ENCODE measurements around the gene FBXO47. TPM values are rescaled to one million over a fixed set of nuclear protein-coding genes. Genes with fewer than 3 reads are reported as not detected.

Gene FBXO47
- total and polyA plus RNA-seq, 7 donors, result 0.03 TPM; not detected in 6

DNA sequence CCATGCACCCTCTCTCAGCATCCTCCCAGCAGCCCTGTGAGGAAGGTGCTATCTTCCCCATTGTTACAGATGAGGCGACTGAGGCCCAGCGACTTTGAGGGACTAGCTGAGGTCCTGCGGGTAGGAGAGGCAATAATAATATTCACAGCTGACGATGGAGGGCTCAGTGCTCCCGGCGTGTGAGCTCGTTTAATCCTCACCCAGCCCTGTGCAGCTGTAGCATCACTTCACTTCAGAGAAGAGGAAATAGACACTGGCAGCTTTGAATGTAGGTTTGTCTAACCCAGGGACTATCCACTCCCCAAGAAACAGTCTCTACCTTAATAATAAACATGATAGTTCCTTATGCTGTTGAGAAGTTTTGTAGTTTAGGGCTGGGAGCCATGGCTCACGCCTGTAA lies 75.8 kb downstream of the FBXO47 start:
- DNase-seq (no peak), ATAC-seq (no peak)
- Histone ChIP-seq H3K27me3 (ENCODE audit: insufficient read depth in 3 of 3, low read length in 2 of 3) (no peaks in the 10 kb centered on the region), H3K27ac (no peak overlapping the region), H3K36me3 (ENCODE audit: insufficient read depth in 1 of 2, low read depth in 1 of 2) (peaks cover 0 to 46% of the 10 kb centered on the region in 2 donors), H3K9me3 (no peaks in the 10 kb centered on the region), H3K4me1 (peaks cover 22% of the 10 kb centered on the region), H3K4me3 (no peak overlapping the region)
- intact Hi-C loops (cut with DNase I), result no loop called here
- WGBS, 3 donors, result 65 to 75% (median 66%) methylated on average over 8 of the region's 8 CpGs
- TF ChIP-seq, protein P1, sequence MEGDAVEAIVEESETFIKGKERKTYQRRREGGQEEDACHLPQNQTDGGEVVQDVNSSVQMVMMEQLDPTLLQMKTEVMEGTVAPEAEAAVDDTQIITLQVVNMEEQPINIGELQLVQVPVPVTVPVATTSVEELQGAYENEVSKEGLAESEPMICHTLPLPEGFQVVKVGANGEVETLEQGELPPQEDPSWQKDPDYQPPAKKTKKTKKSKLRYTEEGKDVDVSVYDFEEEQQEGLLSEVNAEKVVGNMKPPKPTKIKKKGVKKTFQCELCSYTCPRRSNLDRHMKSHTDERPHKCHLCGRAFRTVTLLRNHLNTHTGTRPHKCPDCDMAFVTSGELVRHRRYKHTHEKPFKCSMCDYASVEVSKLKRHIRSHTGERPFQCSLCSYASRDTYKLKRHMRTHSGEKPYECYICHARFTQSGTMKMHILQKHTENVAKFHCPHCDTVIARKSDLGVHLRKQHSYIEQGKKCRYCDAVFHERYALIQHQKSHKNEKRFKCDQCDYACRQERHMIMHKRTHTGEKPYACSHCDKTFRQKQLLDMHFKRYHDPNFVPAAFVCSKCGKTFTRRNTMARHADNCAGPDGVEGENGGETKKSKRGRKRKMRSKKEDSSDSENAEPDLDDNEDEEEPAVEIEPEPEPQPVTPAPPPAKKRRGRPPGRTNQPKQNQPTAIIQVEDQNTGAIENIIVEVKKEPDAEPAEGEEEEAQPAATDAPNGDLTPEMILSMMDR (IDR thresholded peaks at IDR 0.05), result no peak

DNA sequence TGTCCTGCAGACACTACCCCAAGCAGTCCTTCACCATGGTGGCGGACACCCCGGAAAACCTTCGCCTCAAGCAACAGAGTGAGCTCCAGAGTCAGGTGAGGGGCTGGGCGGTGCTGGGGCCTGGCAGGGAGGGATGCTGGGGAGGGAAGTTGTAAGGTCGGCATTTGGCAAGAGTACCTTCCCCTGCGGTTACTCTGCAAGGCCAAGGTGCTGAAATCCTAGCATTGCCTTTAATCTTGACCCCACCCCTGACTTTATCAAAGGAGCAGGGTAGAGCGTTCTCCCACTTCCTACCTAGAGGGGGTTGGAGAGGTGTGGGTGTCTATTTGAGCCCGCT lies 76.8 kb downstream of the FBXO47 start:
- no peak for ATAC-seq
- intact Hi-C loops (cut with DNase I), result no loop called here
- TF ChIP-seq, protein P1 (IDR thresholded peaks at IDR 0.05), result no peak
- Histone ChIP-seq H3K27me3 (ENCODE audit: insufficient read depth in 3 of 3, low read length in 2 of 3) (no peaks in the 10 kb centered on the region), H3K4me3 (no peak overlapping the region), H3K4me1 (peaks cover 21% of the 10 kb centered on the region), H3K36me3 (ENCODE audit: insufficient read depth in 1 of 2, low read depth in 1 of 2) (peaks cover 0 to 46% of the 10 kb centered on the region in 2 donors), H3K27ac (no peak overlapping the region), H3K9me3 (no peaks in the 10 kb centered on the region)
- 85 to 88% (median 85%) methylated on average over 8 of the region's 8 CpGs for WGBS, 3 donors
- DNase-seq, result no peak

GRCh38 chr17:38889745-38890409 lies 77.3 kb downstream of the FBXO47 start:
- no peak for ATAC-seq
- no peak overlapping the region for H3K27ac ChIP-seq
- H3K36me3 ChIP-seq (ENCODE audit: insufficient read depth in 1 of 2, low read depth in 1 of 2), result peaks cover 0 to 46% of the 10 kb centered on the region in 2 donors
- intact Hi-C loops (cut with DNase I), result no loop called here
- 80 to 84% (median 82%) methylated on average over 12 of the region's 12 CpGs for WGBS, 3 donors
- H3K4me1 ChIP-seq, result peaks cover 24% of the 10 kb centered on the region
- no peak overlapping the region for H3K4me3 ChIP-seq
- TF ChIP-seq, protein P1 (IDR thresholded peaks at IDR 0.05), result no peak
- H3K9me3 ChIP-seq, result no peaks in the 10 kb centered on the region
- DNase-seq, result no peak
- H3K27me3 ChIP-seq (ENCODE audit: insufficient read depth in 3 of 3, low read length in 2 of 3), result no peaks in the 10 kb centered on the region

DNA sequence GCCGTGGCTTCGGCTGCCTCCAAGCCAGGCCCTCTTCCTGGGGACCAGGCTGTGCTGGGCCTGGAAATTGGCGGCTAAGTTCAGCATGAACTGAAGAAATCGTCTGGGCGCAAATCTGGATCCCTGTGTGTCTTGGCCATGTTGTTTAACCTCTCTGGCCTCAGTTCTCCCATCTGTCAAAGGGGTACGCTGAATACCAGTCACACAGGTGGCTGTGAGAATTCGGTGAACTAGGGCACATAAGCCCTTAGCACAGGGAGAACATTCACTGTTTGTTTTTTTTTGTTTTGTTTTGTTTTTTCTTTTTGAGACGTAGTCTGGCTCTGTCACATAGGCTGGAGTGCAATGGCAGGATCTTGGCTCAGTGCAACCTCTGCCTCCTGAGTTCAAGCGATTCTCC lies 78.4 kb downstream of the FBXO47 start:
- no peaks in the 10 kb centered on the region for H3K27me3 ChIP-seq (ENCODE audit: insufficient read depth in 3 of 3, low read length in 2 of 3)
- TF ChIP-seq, protein P1 (IDR thresholded peaks at IDR 0.05), result no peak
- WGBS, 3 donors, result 80 to 85% (median 83%) methylated on average over 9 of the region's 9 CpGs
- H3K36me3 ChIP-seq (ENCODE audit: insufficient read depth in 1 of 2, low read depth in 1 of 2), result peaks cover 0 to 46% of the 10 kb centered on the region in 2 donors
- peaks cover 22% of the 10 kb centered on the region for H3K4me1 ChIP-seq
- no peak for DNase-seq
- H3K27ac ChIP-seq, result no peak overlapping the region
- intact Hi-C loops (cut with DNase I), result no loop called here
- no peaks in the 10 kb centered on the region for H3K9me3 ChIP-seq
- no peak overlapping the region for H3K4me3 ChIP-seq
- ATAC-seq, result no peak

- Histone ChIP-seq H3K4me3 (no peak overlapping the region), H3K27me3 (ENCODE audit: insufficient read depth in 3 of 3, low read length in 2 of 3) (no peaks in the 10 kb centered on the region), H3K4me1 (peaks cover 19% of the 10 kb centered on the region), H3K36me3 (ENCODE audit: insufficient read depth in 1 of 2, low read depth in 1 of 2) (peaks cover 0 to 39% of the 10 kb centered on the region in 2 donors), H3K9me3 (no peaks in the 10 kb centered on the region), H3K27ac (no peak overlapping the region)
- 65 to 72% (median 69%) methylated on average over 8 of the region's 8 CpGs for WGBS, 3 donors
- TF ChIP-seq, protein P1 (IDR thresholded peaks at IDR 0.05), result no peak
- intact Hi-C loops (cut with DNase I), result no loop called here
- DNase-seq, result no peak
- no peak for ATAC-seq
Measured at GRCh38 chr17:38886643-38887010, 80.6 kb downstream of the FBXO47 start.

Measured in psoas muscle (tissue), 8 donors.